Activated CD8-positive, alpha-beta memory T cell treated with anti-CD3 and anti-CD28 coated beads, Interleukin-2, amount 50 U/mL, for 24 hours (primary cell): ENCODE measurements around the gene CLDN11.

Experiments used
- DNase-seq: peaks from one replicate; pipeline ENCODE4 v3.0.0-alpha.2; 2020; ENCODE audit errors: extremely low read depth

The CLDN11 gene

DNA sequence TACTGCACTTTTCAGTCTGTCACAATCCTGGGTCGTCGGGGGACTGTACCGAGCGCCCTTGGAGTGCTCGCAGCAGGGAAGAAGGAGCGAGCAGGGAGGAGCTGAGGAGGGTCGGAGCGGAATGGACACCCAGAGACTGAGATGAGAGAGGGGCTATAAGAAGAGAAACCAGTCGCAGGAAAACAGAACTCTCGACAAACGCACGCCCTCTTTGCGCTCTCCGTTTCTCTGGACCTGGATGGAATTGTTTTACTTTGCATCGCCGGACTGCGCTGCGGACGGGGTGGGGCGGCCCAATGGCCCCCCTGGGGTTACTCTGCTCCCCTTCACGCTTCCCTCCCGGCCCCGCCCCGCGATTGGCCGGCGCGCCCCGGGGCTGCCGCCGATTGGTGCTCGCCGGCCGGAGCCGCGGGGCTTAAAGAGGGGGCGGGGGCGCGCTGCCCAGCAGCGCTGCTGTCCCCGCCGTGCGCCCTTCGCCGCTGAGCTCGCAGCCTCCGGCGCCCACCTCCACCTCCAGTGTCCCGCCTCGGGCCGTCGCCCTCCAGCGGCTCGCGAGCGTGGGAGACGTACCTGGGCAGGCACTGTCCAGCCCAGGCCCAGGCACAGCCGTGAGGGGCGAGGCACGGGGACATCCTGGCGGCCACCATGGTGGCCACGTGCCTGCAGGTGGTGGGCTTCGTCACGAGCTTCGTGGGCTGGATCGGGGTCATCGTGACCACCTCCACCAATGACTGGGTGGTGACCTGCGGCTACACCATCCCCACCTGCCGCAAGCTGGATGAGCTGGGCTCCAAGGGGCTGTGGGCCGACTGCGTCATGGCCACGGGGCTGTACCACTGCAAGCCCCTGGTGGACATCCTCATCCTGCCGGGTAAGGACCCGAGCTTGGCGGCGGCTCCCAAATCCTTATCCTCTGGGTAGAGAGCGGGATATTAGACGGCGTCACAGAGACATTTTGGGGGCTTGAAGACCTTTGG, at the start of gene CLDN11:
Gene CLDN11 (plus strand): TSS at position 447 of the 977 bp plus-strand sequence. CDS start 199 bp downstream, at position 646.
- DNase-seq: no peak

DNA sequence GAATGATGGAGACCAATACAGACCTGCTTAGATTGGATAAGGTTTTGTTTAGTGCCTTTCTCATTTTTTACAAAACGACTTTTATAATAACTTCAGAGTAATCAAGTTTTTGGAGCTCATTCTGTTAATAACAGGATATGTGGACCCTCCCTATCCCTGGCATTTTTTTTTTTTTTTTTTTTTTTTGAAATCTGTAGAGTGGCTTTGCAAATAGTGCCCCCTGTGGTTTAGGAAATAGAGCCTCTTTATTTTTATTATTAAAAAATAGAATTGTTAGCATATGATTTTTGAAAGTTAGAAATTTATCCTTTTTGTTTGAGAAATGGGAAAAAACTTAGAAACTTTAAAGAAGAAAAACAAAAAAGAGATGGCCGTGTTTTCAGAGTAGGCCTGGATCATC, 49.7 kb upstream of the CLDN11 start:
- DNase-seq: no peak

DNA sequence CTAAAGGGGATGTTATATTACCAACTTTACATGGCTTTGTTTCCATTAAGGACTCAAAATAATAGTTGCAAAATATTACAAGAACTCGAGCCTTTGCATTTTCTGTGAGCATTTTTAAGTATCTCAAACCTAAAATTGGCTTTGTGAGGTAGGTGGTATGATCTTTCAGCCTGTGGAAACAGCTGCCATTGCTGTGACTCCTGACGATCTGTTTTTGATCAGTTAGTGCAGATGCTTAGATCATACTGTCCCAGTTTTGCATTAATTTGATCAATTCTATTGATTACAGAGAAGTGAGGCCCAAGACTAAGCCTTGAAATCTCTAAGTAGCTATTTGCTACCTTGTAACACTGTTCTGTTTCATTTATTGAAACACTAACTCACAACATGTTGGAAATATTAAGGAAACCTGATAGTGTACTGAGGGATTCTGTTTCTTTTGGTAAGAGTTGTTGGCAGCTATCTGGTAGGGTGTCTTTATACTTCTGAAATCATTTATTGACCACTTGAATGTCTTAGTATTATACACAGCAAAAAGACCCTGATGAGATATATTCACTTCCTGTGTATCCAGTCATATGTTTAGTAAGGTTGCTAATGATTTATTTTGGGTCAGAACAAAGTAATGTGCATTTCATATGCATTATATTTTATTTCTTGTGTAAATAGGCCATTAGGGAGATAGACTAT, 46.3 kb upstream of the CLDN11 start:
- DNase-seq: no peak

DNA sequence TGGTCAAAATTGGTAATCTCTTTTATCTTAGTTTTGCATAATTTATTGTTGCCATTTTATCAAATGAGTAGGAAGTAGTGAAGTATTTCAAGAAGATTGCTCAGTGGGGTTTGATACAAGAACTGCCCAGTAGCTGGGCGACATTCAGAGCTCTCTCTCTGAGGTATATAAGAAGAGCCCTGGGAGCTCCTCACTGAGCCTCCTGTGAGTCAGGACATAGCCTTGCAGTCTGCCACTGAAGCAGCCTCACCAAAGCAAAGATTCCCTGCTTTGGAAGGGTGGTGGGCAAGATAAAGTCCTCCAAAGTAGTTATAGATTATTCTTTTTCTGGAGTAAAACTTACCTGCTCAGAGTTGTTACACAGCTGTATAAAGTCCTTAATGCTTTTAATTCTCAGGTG, 35.1 kb upstream of the CLDN11 start:
- DNase-seq: no peak

DNA sequence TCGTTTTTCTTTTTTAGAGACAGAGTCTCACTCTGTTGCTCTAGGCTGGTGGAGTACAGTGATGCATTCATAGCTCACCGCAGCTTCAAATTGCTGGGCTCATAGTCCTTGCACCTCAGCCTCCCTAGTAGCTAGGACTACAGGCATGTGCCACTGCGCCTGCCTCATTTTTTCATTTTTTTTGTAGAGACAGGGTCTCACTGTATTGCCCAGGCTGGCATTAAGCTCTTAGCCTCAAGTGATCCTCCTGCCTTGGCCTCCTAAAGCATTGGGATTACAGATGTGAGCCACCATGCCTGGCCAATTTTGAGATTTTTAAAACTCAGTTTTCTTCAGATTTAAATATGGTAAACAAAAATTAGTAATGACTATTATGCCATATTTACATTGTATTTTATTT, 32.2 kb upstream of the CLDN11 start:
- no peak for DNase-seq

DNA sequence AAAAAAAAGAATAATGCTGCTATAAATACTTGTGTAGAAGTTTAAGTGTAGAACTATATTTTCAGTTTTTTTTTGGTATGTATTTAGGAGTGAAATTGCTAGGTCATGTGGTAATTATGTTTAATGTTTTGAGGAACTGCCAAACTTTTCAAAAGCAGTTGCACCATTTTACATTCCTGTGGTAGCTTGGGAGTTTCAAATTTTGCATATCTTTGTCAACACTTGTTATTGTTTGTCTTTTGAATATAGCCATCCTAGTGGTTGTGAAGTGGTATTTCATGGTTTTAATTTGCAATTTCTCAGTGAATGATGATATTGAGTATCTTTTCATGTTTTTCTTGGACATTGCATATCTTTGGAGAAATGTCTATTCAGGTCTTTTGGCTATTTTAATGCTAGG, 30.7 kb upstream of the CLDN11 start:
- no peak for DNase-seq

DNA sequence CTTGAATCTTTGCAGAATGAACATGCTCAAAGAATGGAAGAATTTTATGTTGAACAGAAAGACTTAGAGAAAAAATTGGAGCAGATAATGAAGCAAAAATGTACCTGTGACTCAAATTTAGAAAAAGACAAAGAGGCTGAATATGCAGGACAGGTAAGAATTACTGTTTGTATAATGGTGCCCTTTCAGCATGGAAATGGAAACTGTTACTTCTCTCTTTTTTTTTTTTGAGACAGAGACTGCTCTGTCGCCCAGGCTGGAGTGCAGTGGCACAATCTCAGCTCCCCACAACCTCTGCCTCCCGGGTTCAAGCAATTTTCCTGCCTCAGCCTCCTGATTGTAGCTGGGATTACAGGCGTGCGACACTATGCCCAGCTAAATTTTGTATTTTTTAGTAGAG, 27.6 kb upstream of the CLDN11 start:
- DNase-seq: no peak

DNA sequence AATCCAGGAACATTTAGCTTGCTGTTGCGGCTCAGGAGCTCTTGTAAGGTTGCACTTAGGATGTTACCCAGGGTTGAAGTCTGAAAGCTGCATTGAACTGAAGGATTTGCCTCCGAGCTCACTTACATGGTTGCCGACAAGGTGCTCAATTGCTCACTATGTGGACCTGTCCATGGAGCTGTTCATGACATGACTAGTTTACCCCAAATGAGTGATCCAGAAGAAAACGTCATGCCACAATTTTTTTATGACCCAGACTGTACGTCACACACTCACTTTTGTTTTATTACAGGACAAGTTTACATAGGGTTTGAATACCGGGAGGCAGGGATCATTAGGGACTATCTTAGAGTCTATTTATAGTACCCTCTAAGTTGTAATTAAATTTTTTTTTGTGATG, 21.0 kb upstream of the CLDN11 start:
- DNase-seq: no peak

DNA sequence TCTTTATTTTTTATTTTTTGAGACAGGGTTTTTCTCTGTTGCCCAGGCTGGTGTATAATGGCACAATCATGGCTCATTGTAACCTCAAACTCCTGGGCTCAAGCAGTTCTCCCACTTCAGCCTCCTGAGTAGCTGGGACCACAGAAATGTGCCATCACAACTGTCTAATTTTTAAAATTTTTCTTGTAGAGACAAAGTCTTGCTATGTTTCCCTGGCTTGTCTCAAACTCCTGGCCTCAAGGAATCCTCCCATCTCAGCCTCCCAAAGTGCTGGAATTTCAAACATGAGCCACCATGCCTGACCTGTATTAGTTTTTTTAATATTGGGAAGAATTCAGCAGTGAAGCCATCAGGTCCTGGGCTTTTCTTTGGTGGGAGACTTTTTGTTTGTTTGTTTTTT, 13.6 kb upstream of the CLDN11 start:
- DNase-seq: no peak

DNA sequence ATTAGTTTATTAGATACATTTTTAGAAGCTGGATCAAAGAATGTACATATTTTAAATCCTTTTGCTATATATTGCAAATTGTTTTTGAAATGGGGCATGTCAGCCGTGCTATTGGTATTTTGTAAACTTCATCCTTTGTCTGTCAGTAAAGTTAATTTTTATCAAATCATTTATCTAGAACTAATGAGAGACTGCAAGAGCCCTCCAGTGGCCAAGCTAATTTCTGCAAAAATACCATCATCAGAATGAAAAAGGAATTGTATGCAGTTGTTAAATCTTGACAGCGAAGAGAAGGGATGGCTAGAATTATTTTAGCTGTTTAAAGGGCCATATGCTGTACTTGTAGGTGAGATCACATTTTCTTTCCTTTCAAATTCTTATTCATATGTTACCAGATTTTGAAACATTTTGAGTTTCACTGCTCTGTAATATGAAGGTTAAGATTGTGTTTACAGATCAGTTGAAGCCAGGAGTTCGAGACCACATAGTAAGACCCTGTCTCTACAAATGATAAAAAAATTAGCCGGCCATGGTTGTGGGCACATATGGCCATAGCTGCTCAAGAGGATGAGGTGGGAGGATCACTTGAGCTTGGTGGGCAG, 8.1 kb upstream of the CLDN11 start:
- no peak for DNase-seq

DNA sequence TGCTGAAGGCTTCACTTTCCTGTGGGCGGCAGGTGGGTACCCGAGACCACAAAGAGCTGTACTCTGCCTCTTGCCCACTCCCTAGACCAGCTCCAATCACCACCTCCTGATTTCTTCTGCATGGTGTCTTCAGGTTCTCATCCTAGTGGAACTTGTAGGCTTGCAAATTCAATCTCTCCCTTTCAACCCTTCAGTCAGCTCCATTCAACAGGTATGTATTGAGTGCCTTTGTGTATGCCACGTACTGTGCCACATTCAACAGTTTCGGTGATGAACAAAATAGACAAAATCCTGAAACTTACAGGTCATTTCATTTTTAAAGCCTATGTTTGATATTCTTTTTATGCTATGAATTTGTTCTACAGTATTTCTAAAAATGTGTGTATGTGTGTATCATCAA, 5.4 kb upstream of the CLDN11 start:
- no peak for DNase-seq

DNA sequence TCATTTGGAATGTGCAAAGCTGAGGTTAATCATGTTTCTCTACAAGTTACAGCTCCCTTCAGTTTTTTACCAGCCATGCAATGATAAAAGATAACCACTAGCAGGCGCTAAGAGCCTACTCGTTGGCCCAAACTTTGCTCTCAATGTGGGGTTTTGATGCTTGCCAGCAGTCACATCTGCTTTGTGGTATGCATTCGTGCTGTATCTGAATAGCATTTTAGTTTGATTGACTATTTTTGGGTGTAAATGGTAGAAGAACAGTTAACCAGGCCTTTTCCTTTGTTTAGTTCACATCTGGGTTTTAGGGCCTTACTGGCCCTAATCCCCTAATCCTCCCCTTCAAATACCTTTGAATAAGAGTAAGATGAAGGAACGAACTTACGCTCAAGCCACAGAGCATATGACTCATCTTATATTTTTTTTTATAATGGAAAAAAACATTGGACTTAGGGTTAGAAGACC, 4.4 kb upstream of the CLDN11 start:
- DNase-seq: no peak

DNA sequence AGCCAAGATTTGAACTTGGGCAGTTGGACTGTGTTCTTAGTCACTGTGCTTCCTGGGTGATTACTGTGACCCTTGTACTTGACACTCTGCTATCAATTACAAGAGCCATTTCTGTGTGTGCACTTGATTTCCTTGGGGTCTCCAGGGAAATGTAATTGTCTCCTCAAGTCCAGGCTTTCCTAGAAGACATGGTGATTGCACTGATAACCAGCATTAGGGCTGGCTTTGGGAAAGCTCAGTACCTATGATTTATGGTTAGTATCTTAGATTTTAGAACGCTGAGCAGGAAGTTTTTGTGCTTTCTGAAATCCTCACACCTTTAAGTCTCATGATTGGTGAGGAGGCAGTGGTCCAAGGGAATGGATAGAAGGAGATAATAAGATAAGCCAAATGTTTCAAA, 1.6 kb upstream of the CLDN11 start:
- no peak for DNase-seq

DNA sequence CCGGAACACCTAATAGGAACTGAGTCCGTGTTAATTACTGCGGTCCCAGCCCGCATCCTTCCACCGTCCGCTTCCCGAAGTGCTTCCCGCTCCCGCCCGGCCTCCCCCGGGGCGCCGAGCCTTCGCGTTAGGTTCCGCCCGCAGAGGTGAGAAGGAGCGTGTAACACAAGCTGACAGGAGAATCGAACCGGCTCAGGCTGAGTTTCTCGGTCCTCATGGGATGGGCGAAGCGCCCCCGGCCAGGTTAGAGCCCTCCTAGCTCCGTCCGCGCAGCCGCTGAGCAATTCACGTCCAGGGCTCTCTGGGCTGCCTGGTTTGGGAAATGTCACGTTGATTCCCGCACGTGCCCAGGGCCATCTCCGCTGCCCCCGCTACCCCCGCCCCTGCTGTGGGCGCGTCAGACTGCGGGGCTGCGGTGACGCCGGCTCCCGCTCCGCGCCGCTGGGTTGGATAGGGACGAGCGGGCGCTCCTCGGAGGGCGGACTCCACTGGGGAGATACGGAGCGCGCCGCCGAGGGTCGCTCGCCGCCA, 954 bp downstream of the CLDN11 start:
- DNase-seq: no peak

DNA sequence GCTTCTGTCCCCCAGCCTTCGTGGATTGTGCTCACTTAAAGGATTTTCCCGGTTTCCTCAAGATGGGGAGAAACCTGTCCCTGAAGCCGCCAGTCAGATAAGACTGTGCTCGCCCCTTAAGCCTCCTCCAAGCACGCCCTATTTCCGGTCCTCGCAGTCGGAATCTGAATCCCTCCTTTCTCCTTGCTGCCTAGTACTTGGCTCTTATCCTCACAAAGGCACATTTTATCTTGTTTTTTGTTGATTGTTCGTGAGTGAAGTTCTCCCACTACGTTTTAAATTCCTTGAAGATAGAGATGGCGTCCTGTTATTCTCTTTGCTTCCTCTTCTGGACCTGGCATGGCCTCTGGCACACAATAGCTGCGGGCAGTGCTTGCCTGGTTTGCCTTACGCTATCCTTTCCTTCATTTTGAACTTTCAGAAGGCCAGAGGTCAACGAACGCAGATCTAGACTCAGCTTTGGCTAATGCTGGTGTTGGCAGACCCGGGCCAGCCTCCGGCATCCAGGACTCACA, 1.7 kb downstream of the CLDN11 start:
- no peak for DNase-seq

DNA sequence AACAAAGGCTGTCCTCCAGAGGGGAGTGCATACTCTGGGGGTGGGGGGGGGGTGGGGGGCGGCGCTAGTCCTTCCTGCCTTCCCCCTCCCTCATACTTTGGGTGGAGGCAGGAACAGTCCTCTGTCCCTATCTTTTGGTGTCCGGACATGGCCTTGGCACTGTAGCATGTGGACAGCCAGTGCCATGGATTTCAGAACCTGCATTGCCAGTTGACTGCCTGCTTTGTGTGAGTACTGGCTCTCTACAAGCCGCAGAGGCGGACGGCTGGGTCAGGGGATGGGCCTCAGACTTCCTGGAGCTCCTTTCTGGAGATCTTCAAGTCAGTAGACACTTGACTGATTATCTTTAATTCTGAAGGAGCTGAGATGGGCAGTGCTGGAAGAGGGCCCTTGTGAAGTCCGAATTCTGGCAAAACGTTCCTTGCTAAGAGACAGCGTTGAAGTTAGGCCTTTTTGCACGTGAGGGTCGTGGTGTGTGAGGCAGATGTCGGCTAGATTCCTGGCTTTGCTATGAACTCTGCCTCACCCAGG, 2.5 kb downstream of the CLDN11 start:
- DNase-seq: no peak

DNA sequence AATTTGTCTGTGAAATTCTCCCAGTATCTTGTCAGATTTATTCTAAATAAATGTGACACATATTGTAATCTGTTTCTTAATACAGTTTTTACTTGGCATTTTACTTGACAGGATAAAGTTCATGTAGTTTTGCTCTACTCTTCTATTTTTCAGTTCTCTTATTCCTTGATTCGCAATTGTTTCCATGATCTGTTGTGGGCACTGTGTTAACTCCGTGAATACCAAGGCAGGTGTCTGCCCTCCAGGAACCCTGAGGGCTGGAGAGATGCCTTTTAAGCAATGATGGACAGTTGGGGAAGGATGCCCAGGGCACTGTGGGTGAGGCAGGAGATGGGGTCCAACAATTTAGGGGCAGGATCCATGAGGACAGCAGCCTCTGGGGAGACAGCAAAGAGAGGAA, 3.1 kb downstream of the CLDN11 start:
- DNase-seq: no peak

DNA sequence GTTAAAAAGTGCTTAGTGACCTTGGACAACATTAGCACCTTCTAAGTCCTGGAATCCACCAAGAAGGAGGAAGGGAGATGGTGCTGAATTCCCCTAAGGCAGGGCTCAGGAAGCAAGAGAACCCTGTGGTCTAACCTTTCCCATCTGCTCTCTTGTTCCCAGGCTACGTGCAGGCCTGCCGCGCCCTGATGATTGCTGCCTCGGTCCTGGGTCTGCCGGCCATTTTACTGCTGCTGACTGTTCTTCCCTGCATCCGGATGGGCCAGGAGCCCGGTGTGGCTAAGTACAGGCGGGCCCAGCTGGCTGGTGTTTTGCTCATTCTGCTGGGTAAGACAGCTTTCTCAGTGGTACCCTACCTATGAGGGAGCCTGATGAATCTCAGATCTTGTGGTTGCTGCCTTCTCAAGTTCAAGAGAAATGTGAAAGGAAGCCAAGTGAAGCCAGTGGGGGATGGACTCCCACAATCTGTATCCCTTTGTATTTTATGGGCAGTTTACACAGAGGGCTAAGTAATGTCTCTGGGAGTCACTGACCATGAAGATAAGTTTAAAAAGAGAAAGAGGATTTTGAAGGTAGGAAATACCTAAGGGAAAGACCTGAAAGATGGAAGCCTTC, 4.4 kb downstream of the CLDN11 start:
- no peak for DNase-seq

DNA sequence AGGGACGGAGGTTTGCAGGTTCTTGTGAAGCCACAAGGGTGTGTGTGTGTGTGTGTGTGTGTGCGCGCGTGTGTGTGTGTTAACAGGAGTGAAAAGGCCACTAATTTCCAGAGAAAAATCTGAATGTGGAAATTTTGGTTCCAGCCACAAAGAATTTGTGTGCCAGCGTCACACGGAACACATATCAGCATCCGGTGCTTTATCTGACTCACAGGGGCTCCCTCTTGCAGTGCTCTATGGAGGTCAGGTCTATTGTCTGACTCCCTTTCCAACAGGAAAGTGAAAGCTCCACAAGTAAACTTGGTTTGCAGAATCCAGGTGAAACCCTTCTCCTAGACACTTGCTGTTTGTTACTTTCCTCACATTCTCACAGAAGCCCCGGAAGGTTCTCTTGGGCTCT, 6.2 kb downstream of the CLDN11 start:
- no peak for DNase-seq

DNA sequence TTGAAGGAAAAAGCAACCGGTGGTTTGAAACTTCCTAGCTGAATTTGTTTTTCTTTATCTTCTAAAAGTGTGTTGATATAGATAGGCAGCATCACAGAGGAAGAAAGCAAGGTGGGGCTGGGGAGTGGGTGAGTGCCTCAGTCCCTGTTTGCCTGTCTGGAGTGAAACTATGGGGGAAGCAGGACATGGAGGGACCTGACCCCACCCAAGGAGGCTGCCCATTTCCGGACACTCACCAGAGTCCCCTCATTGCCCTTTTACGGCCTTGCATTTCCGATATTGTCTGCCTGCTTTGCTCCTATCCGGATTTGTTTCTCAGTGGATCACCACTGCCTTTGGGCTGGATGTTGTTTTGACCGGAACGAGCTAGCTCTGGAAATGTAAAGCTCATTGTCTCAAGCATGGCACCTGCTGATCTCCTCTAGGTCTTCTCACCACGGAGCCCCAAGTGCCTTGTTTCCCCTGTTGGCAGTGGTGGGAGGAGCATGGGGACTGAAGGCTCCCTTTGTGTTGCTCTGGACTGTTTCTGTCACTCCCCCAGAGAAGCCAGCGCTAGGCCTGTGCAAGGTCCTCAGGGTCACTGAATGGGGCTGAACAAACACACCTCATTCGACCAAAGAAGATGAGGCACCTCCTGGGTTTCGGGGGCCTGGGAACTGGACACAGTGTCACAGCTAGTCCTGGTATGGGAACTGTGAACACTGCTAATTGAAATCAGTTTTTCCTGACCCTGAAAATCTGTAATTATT, 7.0 kb downstream of the CLDN11 start:
- DNase-seq: no peak
